Fibroblast of the conjunctiva (primary cell): ENCODE measurements around the gene MAML1.
"Not testable (repeated sequence)": the region's sequence is repeated elsewhere in the genome, so short reads cannot be mapped to it uniquely, and the experiment has no call there.

ENCODE experiments used
- DNase-seq: peaks from one replicate; pipeline ENCODE4 v3.0.0-alpha.2; 2010; ENCODE audit warnings: low read depth

Gene MAML1, protein sequence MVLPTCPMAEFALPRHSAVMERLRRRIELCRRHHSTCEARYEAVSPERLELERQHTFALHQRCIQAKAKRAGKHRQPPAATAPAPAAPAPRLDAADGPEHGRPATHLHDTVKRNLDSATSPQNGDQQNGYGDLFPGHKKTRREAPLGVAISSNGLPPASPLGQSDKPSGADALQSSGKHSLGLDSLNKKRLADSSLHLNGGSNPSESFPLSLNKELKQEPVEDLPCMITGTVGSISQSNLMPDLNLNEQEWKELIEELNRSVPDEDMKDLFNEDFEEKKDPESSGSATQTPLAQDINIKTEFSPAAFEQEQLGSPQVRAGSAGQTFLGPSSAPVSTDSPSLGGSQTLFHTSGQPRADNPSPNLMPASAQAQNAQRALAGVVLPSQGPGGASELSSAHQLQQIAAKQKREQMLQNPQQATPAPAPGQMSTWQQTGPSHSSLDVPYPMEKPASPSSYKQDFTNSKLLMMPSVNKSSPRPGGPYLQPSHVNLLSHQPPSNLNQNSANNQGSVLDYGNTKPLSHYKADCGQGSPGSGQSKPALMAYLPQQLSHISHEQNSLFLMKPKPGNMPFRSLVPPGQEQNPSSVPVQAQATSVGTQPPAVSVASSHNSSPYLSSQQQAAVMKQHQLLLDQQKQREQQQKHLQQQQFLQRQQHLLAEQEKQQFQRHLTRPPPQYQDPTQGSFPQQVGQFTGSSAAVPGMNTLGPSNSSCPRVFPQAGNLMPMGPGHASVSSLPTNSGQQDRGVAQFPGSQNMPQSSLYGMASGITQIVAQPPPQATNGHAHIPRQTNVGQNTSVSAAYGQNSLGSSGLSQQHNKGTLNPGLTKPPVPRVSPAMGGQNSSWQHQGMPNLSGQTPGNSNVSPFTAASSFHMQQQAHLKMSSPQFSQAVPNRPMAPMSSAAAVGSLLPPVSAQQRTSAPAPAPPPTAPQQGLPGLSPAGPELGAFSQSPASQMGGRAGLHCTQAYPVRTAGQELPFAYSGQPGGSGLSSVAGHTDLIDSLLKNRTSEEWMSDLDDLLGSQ

DNA sequence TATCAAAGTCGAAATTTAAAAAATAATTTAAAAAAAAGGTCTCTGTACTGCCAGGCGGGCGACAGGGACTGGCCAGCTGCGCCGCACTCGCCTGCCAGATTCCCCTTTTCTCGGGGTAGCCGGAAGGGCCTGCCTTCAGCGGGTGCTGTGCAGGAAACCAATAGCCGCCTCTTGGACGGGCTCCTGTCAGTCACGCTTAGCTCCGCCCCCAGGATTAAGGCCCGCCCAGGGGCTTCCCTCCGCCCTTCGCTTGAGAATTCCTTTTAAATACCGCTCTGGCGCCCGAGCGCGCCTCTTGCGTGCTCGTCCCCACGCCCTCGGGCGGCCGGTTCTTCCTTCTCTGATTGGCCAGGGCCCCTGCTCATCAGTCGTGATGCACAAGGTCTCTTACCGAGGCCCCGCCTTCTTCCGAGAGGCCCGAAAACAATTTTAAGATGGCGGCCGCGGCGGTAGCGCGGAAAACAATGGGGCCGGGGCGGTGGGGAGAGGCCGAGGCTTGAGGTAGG is at the start of gene MAML1:
TSS of gene MAML1 (plus strand) at position 411 of the 506 bp plus-strand sequence. CDS start 291 bp downstream, outside the sequence.
- DNase-seq = peak; percentile 99

DNA sequence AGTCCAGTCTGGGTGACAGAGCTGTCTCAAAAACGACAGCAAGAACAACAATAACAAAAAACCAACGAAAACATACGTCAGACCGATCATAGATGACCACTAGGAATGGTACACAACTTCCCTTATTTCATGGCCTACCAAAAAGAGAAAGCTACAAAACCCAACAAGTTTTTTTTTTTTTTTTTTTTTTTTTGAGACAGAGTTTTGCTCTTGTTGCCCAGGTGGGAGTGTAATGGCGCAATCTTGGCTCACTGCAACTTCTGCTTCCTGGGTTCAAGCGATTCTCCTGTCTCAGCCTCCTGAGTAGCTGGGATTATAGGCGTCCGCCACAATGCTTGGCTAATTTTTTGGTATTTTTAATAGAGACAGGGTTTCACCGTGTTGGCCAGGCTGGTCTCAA is 43.4 kb upstream of the MAML1 start:
- not testable (repeated sequence) for DNase-seq

DNA sequence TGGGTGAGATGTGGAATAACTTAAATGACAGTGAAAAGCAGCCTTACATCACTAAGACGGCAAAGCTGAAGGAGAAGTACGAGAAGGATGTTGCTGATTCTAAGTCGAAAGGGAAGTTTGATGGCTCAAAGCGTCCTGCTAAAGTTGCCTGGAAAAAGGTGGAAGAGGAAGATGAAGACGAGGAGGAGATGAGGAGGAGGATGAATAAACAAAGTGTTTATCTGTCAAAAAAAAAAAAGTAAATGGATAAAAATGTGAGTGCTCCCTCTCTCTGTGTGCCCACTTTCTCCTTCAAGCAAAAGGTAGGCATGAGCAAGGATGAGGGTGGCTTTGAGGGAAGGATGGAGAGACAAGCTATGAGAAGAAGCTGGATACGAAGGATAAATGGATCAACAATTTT is 38.1 kb upstream of the MAML1 start:
- DNase-seq = no peak

DNA sequence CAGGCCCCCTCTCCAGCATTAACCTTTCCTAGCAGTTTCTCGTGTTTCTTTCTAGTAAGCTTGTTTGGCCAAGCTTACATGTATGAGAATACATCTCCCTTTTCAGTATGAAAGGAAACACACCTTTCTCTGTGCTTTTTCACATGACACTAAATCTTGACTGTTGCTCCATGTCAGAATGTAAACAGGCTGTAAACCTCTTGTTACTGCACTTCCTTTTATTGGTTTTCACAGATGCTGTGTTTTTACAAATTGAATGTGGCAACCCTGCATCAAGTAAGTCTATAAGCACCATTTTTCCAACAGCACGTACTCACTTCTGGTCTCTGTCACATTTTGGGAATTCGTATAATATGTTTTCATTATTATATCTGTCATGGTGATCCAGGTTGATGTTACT is 36.0 kb upstream of the MAML1 start:
- no peak for DNase-seq

DNA sequence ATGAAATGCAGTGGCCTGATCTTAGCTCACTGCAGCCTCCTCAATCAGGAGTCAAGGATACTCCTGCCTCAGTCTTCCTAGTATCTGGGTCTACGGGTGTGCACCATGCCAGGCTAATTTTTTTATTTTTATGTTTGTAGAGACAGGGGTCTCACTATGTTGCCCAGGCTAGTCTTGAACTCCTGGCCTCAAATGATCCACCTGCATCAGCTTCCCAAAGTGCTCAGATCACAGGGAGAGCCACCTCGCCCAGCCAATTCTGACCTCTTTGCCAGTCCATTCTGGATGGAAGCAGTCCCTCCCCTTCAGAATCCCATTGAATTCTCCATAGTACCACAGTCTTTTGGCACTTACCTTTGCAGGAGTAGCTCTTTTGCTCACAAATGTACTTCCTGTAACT is 35.5 kb upstream of the MAML1 start:
- no peak for DNase-seq

DNA sequence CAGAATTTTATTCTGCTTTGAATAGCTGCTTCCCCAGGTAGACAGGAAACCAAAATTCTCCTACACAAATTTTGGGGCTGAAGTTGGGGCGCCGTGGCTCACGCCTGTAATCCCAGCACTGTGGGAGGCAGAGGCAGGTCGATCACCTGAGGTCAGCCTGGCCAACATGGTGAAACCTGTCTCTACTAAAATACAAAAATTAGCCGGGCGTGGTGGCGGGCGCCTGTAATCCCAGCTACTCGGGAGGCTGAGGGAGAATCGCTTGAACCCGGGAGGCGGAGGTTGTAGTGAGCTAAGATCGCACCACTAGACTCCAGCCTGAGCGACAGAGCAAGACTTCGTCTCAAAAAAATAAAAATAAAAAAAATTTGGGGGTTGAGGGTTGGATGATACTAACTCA is 35.1 kb upstream of the MAML1 start:
- DNase-seq = not testable (repeated sequence)

DNA sequence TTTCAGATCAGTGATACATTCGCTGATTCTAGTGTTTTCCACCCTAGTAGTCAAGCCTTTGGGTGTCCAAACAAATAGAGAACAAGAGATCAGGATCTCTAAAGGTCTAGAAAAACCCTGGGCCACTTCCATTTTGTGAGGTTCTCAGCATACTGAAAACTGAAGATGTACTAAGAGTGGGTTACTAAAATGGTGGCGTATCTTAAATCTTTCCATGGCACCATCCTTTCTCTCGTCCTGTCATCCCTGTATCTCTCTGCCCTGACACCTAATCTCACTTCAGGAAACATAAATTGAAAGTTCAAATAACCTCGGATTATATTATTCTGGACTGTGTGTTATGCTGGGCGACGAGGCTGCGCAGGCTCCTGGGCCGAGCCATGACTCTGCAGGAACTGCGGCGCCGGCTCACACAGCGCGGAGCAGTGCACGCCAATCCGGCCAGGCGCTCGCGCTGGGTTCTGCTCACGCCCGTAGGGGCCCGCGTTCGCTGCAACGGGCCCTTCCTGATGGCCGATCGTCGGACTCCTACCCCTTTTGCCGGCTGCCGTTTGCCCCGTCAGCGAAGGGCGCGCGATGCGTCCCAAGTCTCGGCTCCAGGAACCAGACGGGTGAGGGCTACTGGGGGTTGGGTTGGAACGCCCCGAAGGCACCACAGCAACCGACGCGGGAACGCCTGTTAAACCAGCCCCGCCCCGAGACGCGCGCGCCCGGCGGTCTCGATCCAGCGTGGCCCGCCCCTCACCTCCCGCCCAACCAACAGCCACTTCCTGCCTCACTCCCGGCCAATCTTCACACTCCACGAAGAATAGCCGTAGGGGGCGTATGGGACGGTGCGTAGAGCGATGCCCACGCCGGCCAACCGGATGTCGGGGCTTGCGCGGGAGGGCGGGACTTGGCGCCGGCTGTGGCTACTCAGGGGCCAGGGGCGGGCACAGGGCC is 34.4 kb upstream of the MAML1 start:
- DNase-seq = peak; percentile 99

DNA sequence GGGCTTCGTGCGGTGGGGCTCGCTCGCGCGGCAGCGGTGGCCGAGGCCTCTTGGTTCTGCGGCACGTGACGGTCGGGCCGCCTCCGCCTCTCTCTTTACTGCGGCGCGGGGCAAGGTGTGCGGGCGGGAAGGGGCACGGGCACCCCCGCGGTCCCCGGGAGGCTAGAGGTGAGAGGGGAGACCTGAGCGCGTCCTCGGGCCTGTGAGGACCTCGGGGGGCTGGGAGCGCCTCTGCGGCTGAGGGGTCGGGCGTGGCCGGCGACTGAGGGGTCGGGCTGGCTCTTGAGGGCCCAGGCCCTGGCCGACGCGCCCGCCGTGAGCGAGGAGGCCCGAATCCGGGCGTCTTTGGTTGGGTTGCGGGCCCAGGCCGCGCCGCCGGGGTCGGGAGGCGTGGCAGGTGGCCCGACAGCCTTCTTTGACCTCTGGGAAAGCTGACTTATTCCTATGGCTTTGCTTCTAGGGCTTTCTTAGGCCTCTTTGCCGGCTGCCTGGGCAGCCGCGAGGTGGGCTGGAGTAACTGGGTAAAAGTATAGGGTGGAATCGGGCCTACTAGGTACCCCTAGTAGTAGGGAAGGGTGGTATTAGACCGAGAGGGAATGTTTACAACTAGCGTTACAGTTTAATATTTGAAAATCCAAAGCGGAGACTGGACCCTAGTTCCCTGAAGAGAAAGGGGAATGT is 33.5 kb upstream of the MAML1 start, which contains the start of gene CANX:
TSS of gene CANX (plus strand) at position 33 of the 681 bp plus-strand sequence. CDS start 6,715 bp downstream, outside the sequence.
- DNase-seq = no peak

DNA sequence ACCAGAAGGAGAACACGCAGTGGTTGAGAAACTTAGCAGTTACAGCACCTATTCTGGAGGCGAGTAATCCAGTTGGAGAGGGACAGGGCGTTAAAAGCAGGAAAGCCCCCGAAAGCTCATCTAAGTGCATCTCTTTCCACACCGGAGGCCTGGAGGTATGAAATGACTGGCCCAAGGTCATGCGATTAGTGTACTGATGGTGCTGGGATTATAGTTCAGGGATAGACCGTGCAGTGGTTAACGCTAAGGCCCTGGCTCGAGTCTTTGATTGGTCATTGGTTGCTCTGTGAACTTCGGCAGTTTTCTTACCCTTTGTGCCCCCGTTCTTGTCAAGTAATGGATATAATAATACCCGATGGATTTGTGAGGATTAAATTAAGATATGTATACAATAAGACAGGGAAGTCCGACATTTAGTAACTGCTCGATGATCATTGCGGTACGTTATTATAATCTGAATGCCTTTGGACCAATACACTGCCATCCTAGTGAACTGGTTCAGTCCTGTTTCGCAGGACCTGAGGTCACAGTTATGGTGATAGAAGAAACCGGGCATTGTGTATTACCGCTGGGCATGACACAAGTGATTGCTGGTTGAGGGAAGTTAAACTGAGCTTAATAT is 32.9 kb upstream of the MAML1 start:
- no peak for DNase-seq

DNA sequence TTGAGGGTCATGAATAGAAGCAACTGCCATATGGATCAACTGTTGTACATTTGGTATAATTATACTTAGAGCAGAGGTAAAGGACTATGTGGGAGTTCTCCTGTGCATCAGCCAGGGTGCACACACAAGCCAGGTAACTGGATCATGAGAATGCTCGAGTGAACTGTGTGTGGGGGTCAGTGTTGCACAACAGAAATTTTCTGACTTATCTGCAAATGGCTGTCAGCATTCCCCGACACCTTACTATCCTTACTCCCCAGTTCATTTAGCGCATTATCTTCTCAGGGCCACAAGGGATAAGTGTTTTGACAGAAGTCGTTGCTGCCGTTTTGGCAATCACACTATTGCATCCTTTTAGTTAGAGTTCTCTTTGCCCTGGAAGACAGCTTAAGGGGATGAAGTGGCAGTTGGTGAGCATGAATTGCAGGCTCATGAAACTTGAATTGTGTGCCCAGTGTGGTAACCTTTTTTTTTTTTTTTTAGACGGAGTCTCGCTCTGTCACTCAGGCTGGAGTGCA is 32.2 kb upstream of the MAML1 start:
- DNase-seq = no peak

DNA sequence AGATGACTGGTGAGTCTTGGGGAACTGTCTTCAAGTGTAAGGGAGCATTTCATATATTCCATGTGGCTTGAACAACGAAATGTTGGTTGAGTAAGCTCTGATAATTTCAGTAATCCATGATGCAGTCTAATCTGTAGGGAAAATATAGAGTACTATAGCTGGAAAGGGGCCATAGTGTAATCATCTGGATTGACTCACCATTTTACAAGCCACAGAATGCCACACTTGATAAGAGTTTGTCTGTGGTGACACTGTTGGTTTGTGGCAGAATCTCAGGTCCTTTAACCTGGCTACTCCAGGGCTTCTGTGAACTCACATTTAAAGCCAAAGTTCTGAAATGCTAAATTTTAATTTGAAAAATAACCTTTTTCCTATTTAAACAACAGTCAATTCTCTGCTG is 16.3 kb upstream of the MAML1 start:
- no peak for DNase-seq

DNA sequence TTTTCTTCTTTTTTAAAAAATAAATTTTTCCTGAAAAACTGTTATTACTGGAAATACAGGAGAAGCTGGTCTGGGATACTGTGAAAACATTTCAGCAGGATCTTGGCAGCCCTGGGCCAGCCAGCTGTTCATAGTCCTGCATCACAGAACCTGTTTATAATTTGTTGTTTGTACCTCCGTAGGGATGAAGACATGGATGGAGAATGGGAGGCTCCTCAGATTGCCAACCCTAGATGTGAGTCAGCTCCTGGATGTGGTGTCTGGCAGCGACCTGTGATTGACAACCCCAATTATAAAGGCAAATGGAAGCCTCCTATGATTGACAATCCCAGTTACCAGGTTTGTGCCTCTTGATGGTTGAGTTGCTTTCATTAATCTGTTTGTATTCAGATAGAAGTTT is 12.4 kb upstream of the MAML1 start:
- DNase-seq = no peak

DNA sequence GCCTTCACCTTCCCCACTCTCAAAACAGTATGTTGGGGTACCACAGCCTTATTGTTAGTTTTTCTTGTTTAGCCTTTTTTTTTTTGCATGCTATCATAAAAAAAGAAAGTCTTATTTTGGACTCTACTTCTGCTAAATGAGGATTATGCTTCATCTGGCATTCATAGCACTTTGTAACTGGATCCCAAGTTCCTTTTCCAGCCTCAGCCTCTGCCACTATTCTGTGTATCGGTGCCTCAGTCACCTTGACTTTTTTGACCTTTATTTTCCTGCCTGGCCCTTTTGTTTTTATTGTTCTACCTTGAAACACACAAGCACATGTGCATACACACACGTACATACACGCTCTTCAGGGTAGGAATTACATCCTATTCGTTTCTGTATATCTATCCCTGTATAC is 8.5 kb upstream of the MAML1 start:
- DNase-seq = no peak

DNA sequence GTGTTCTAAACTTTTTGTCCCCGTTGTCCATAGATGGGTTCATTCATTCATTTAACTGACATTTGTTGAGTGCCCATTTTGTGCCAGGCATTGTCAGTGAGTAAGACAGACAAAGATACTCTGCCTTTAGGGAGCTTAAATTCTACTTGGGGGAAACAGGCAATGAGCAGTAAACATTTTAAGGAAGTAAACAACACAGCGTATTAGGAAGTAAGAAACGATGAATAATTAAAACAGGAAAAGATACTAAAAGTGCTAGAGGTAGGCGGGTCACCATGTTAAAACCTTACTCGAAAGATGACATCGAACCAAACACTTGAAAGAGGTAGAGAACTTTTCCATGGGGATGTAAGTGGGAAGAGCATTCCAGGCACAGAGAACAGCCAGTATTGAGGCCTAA is 5.5 kb upstream of the MAML1 start:
- no peak for DNase-seq

DNA sequence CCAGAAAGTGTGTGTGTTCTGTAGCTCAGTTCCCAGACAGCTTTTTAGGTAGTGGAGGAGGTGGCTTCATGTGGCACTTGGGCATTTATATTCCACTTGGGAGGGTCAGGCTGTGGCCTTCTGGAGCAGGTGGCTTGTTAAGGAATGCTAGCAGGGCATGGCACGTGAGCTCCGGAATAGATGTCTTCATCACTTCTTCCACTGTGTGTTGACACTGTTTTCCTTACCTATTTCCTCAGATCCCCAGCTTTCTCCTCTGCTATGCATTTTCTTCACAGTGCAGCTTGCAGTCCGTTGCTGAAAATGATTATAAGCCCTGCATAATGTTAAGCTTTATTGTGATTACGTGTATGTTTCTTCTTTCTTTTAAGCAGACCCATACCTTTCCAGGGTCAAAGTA is 3.3 kb upstream of the MAML1 start:
- DNase-seq = no peak

DNA sequence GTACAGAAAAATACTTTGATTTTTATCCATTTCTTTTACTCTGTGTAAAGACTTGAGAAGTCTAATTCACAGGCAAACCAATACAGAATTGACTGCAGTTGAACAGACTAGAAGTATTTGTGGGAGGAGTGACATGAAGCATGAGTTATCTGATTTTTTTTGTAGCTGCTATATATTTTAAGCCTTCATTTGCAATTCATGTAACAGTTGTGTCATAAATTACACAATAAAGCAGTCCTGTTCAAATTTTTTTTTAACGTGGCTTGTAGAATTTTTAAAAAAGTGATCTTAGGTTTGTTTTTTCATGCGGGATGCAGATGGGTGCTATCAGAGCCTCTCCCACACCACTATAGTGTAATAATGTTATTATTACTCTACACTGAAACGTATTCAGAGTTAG is 2.9 kb upstream of the MAML1 start:
- DNase-seq = no peak

DNA sequence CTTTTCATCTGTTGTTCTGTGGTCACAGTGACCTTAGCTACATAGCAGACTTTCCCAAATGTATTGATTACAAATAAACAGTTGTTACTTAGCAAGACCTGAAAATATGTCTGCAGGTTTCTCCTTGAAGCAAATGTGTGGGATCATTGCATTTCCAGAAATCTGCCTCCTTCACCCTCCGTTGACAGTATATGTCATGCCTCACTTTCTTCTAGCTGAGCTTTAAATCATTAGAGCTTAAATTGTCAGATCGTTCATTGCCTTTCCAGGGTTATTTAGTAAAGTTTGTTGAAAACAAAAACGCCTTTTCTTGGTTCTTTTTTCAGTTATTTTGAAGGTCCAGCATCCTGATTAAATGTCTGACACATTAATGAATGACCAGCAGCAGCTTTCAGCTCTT is 2.3 kb upstream of the MAML1 start:
- no peak for DNase-seq

DNA sequence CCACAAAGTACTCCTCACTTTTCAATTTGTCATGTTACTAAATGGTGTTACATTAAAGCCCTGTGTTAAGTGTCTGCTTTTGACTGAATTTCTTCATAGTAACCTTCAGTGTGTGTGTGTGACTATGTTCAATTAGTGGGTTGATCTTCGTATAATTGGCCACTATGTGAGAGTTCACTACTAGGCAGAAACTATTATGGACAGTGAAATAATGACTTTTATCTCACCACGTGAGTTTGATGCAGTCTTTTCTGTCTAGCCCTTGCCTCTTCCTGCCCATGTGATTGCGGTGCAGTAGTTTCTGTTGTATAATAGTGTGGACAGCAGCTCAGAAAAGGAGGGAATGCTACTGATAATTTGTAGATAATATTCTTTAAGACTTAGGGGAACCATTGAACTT is 1.8 kb upstream of the MAML1 start:
- no peak for DNase-seq

DNA sequence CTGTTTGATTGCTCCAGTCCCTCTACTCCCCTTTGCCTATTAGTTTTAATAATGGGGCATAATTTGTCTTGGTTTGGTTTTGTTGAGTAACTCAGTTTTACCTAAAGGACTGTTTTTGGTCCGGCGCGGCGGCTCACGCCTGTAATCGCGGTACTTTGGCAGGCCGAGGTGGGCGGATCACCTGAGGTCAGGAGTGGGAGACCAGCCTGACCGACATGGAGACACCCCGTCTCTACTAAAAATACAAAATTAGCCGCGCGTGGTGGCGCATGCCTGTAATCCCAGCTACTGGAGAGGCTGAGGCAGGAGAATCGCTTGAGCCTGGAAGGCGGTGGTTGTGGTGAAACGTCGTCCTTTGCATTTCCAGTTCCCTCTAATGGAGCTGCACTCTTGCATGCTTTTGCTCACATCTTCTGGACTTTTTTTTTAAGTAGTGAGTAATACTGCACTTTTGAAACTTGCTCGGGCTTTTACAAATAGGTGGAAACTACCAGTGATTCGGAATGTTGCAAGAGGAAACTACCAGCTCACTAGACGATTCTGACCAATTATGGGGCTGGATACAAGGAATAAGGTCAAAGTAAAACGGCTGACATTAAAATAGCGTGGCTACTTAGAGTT is 721 bp upstream of the MAML1 start:
- peak; percentile 64 for DNase-seq
